GM19467 (cell line): ENCODE data around the gene MZB1.
A peak's percentile ranks its signal among the peaks of the same experiment; 100 is the strongest.
"Not testable (repeated sequence)": the region's sequence is repeated elsewhere in the genome, so short reads cannot be mapped to it uniquely, and the experiment has no call there.

ENCODE experiments used
- ATAC-seq: cut with Tn5 transposase; IDR thresholded peaks from one replicate; pipeline ENCODE4 v1.9.1; 2021; ENCODE audit warnings: mild to moderate bottlenecking, moderate library complexity; ENCODE audit not compliant: unreplicated experiment

Gene MZB1

DNA sequence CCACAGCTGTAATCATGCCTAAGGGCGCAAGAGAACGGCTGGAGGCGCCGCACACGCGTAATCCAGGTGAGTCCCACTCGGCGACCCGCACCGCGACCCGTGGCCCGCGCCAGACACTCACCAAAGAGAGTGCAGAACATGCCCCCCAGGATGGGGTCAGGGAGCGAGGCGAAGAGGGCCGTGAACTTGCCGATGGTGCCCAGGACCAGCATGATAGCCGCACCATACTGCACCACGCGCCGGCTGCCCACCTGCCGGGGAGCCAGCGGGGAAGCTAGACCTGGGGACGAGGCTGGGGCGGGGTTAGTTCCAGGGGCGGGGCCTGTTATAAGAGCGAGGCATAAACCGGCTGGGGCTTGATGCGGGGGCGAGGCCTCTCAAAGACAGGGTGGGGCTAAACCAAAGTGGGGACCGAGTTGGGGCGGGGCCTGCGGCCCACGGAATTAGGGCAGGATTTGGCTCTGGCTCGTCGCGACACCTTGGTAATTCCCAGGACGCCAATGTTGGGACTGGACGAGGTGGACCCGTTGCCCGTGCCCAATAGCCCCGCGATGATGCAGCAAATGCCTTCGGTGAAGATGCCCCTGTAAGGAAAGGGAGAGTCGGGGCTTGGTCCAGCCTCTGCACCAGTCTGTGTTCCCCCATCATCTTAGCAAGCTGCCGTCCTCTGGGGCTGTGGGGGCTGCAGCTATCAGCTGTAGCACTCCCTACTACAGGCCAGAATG is 11.4 kb downstream of the MZB1 start:
- ATAC-seq = no peak

DNA sequence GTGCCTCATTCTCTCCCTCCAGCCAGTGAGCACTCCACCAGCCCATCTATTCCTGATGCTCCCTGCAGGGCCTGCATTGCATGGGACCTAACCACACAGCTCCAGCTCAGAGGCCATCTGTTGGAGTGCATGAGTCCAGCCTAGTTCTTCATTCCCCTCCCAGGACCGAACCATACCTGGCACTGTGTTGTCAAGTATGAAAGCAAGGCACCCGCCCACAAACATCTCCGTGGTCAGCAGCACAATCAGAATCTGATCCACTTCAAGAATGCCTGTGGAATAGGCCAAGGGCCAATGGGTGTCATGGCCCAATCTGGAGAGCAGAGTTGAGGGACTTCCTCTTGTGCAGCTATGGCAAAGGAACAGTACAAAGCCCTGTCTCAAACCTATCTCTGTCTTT is 12.5 kb downstream of the MZB1 start:
- ATAC-seq = no peak

DNA sequence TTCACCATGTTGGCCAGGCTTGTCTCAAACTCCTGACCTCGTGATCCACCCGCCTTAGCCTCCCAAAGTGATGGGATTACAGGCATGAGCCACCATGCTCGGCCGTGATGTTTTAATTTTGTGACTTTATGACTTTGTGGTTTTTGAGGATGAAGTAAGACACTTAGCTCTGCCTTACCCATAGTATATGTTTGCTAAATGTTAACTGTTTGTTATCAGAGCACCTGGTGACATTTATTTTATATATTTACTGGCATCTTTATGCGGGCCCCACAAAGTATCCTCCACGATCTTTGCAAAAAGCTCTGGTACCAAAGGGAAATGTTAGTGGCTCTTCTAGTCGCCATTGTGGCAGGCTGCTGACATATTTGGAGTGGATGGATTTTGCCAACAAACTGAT is 13.3 kb downstream of the MZB1 start:
- no peak for ATAC-seq

DNA sequence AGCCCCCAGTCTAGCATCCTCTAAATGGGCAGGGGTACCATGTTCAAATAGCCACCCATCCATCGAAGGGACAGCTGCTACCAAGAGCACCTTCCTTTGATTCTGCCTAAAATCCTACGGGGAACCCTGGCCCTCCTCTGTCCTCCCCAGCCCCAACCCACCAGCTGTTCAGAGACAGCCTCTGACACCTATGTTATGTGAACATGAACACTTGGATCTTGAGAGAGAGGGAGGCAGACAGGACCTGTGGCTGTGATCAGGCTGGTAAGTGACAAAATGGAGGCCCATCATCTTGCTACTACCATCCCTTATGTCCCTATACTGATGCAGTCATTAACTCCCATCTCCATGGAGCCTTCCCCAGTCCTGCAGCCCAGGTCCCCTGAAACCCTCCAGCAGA is 14.8 kb downstream of the MZB1 start:
- no peak for ATAC-seq

DNA sequence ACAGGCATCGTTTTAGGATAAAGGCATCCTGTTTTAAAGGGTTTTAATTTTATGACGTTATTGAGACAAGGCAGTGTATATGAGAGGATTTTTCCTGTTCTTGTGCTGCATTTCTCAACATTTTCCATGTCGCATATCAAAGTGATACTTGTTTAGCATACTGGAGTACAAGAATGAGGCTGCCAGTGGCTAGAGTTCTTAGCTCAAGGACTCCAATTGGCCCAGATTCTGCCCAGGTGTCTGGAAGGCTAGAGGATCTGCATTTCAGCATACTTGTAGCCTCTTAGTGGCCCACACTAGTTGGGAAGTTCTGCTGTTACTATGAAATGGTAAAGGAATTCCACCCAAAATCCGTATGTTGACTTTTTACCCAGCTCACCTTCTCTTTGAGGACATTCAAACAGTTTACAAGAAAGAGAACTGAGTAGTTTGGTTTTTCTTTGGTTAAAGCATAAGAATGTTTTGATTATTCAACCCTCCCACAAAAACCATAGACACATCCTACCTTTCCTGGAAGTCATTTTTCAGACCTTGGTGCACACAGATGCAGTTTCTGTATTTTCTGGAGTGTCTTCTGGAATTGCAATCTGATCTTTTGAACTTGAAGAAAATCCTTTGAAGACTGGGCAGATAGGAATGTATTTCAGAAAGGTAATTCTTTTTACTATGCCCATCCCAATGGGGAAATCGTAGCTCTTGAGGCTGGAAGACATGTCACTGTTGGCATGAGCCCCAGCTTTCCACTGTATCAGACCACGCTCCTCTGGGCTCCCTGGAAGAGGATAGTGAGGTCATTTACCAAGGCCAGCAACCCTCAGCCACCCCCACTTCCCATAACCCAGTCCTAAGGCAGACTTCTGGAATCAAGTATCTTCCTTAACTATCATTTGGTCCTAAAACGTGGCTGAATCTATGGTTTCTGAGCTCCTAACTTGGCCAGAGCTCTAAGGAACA is 18.0 kb downstream of the MZB1 start:
- no peak for ATAC-seq

DNA sequence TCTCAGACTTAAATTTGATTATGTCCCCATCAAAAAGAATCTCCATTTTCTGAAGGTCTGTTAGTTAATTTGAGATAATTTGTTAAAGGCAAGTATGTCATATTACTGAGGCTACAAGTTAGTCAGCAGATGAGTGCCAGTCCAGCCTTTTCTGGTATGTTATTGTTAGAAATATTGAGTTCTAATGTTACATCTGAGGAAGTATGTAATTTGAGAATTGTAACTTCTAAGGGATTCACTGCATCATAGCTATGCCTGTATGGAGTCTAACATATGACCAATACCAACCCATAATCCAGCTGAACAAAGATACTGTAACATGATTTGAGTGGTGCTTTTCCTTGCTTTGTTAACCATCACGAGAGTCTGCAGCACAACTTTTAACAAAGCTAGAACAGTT is 20.5 kb downstream of the MZB1 start:
- ATAC-seq = no peak

DNA sequence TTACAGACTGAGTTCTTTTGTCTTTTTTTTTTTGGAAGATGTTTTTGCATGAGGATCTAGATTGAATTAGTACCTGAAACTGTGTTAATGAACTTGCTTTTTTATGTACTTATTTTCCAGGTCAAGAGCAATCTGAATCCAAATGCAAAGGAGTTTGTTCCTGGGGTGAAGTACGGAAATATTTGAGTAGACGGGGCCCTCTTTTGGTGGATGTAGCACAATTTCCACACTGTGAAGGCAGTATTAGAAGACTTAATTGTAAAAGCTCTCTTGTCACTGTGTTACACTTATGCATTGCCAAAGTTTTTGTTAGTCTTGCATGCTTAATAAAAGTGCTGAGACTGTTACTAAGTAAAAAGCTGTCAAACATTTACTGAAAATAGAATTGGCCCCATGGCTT is 21.1 kb downstream of the MZB1 start:
- no peak for ATAC-seq

DNA sequence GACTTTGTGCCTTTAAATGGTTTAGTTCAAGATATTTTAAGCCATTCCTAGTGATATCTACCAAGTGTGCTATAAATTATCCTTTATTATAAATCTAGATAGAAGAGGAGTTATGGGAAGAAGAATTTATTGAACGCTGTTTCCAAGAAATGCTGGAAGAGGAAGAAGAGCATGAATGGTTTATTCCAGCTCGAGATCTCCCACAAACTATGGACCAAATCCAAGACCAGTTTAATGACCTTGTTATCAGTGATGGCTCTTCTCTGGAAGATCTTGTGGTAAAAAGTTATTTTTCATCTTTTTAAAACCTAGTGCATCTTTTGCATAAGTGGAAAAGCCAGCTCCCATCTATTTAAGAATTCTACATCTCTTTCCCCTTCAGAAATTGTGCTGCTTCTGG is 25.2 kb downstream of the MZB1 start:
- ATAC-seq = no peak

DNA sequence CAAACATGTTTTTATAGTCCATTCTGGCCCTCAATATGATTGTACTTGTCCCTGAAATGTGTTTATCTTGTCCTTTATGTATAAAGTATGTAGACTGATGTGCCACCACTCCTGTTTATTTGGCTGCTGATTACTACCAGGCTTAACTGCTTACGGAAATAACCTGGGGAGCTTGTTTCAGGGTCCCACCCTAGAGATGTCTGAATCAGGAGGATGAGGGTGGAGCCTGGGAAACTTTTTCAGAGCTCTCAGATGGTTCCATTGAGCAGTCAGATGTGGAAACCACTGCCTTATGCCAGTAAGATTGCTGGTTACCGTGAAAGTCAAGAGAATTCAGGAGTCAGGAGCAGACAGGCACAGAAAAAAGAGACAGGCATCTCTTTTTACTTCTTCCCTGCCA is 25.8 kb downstream of the MZB1 start:
- no peak for ATAC-seq

DNA sequence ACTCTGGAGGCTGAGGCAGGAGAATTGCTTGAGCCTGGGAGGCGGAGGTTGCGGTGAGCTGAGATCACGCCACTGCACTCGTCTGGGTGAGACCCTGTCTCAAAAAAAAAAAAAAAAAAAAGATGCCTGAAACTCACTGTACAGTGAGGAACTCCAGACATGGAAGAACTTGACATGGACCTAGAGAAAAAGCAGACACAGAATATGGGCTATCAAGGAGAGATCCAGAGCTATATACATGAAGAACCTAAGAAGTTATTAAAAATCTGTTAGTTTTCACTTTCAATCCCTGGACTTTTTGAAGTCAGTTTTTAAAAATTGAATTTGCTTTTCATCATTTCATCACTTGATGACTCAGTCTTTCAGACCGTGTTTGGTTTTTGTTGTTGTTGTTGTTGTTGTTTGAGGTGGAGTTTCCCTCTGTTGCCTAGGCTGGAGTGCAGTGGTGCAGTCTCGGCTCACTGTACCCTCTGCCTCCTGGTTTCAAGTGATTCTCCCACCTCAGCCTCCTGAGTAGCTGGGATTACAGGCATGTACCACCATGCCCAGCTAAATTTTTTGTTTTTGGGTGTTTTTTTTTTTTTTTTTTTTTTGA is 27.8 kb downstream of the MZB1 start:
- ATAC-seq = no peak

DNA sequence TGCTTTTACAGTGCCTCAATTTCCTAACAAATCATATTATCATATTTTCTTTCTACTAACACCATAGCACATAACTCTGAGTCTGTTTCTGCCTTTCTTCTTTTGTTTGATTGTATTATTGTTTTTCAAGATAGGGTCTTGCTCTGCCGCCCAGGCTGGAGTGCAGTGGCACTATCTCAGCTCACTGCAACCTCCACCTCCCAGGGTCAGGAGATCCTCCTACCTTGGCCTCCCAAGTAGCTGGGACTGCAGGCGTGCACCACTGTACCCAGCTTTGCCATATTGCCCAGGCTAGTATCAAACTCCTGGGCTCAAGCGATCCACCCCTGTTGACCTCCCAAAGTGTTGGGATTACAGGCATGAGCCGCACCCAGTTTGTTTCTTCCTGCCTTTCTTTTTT is 29.3 kb downstream of the MZB1 start:
- no peak for ATAC-seq

DNA sequence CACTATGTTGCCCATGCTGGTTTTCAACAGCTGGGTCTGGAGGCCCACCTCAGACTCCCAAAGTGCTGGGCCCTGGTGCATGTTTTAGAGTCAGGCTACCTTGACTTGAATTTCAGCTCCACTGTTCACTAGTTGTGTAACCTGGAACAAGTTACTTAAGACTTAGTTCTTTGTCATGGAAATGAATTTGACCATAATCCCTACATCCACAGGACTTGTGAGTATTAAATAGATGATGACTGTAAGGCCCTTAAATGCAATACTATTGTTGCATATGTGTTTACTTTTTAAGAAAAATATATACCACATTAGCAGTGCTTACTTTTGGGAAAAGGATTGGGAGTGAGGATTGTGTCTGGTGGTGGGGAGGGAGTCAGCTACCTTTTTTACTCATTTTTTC is 31.6 kb downstream of the MZB1 start:
- ATAC-seq = no peak

DNA sequence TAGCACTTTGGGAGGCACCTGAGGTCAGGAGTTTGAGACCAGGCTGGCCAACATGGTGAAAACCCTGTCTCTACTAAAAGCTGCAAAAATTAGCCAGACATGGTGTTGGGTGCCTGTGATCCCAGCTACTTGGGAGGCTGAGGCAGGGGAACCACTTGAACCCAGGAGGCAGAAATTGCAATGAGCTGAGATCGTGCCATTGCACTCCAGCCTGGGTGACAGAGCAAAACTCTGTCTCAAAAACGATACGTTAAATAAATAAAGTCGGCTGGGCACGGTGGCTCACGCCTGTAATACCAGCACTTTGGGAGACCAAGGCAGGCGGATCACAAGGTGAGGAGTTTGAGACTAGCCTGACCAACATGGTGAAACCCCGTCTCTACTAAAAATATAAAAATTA is 33.8 kb downstream of the MZB1 start:
- not testable (repeated sequence) for ATAC-seq

DNA sequence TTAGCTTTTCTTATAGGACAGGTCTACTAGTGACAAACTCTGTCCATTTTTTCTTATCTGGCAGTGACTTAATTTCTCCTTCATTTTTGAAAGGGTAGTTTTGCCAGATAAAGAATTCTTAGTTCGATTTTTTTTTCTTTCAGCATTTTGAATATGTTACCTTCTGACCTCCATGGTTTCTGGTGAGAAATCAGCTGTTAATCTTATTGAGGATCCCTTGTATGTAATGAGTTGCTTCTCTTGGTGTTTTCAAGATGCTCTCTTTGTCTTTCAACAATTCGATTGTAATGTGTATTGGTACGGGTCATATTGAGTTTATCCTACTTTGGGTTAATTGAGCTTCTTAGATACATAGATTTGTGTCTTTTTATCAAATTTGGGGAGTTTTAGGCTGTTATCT is 35.5 kb downstream of the MZB1 start:
- ATAC-seq = no peak

DNA sequence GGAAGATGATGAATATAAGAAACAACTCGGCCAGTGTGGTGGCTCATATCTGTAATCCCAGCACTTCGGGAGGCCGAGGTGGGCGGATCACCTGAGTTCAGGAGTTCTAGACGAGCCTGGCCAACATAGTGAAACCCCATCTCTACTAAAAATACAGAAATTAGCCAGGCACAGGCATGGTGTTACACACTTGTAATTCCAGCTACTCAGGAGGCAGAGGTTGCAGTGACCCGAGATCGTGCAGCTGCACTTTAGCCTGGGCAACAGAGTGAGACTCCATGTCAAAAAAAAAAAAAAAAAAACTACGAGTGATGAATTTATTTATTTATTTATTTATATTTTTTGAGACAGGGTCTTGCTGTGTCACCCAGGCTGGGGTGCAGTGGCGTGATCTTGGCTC is 41.9 kb downstream of the MZB1 start:
- ATAC-seq = not testable (repeated sequence)

DNA sequence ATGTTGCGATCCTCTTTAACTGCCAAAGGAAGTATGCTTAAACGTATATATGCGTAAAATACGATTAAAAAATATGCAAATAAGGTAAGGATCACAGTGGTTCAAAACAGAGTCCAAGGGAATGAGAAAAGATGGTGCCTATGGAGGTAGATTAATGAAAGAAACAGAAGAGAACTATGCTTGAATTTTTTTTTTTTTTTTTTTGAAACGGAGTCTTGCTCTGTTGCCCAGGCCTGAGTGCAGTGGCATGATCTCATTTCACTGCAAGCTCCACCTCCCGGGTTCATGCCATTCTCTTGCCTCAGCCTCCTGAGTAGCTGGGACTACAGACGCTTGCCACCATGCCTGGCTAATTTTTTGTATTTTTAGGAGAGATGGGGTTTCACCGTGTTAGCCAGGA is 44.3 kb downstream of the MZB1 start:
- not testable (repeated sequence) for ATAC-seq

DNA sequence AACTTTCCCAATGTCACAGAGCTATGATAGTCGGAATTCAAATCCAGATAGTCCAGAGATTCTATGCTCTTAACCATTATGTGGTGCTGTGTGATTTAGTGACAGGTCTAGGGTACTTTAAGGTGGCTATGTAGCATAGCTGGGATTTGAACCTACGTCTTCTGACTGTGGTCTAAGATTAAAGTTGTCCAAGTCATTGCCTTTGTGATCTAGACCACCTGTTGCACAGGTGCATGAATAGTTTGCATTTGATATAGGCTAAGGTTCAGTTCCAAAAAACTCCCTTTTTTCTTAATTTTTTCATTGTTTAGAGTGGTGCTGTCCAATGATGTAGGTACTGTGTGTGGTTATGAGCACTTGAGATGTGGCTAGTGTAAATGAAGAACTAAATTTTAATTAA is 45.5 kb downstream of the MZB1 start:
- ATAC-seq = no peak

DNA sequence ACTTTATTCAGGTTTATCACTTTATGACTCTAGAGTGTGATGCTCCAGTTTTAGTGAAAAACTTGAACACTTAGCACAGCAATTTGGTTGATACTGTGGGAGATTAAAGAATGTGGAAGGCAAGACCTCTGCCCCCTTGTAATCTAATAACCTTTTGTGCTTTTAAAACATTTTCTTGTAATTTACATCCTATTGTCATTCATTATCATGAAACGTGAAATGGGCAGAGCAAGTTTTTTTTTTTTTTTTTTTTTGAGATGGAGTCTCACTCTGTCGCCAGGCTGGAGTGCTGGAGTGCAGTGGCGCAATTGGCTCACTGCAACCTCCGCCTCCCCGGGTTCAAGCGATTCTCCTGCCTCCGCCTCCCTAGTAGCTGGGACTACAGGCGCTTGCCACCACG is 46.2 kb downstream of the MZB1 start:
- no peak for ATAC-seq

DNA sequence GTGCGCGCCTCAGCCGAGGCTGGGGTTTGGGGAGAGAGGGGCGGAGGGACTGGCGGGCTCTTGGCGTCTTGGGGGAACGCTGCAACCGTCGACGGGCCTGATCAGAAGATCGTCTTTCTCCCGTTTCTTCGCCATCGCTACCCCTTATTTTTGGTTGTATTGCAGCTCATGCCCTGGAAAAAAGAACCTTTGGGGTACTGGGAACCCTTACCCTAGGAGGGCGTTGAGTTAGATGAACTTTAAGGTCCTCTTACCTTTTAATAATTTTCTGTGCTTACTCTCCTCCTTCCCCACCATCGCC is 47.3 kb downstream of the MZB1 start:
- ATAC-seq = peak; percentile 41

DNA sequence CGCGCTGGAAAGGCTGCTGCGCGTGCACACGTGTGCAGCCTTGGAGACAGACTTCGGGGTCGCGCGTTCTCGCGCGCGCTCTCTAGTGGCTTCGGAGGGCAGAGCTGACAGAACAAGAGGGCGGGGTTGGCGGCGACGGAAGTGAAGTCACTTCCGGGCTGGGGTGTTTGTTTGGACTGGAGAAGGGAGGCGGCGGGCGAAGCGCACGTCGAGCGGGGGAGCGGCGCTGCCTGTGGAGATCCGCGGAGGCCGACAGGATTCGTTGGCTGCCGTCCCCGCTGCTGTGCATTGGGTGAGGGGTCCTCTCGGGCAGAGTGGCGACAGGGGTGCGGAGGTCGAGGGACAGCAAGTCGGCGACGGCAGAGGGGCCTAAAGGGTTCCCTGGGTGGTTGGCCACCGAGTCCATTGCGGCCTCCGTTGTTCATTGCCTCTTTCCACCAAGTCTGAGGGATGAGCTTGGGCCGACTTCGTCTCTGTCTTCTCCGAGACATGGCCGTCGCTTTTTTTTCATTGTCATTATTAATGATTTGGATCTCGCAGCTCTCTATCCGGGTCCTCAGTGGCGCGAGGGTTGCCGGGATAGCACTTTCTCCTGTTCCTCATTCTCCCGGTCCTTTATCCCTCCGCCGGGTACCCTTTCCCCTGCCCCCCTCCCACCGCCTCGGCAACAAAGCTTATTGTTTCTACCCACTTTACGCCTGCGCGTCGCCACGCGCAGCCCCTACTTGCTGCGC is 47.9 kb downstream of the MZB1 start, which contains the start of gene PAIP2:
TSS of gene PAIP2 (plus strand) at position 166 of the 734 bp plus-strand sequence. CDS start 21,931 bp downstream, outside the sequence.
- ATAC-seq = peak; percentile 91

DNA sequence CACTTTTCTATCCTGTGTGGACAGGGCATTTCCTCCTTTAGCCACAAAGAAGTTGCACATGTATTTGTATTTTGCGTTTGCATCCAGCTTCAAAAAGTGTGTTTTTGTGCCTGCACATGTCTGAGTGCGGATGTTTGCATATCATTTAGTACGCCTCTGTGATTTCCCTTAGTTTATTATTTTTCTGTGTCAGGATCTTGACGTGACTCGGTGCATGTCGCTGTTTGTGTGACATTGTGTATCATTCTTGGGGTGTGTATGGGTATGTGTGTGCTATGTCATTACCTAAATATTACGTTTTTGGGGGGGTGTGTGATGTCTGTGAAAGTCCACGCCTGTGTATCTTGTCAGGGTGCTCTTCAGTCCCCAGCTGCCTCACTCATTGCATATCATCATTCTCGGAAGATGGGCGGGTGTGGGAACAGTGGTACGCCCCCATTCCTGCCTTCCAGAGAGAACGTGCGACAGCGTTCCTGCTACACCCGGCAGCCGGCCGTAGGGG is 48.5 kb downstream of the MZB1 start:
- ATAC-seq = no peak
